T1000 (cell line): ENCODE data around the gene ZBTB33.

ENCODE experiments used
- DNase-seq: peaks from one replicate; lab custom pipeline; 2025; ENCODE audit warnings: mixed read lengths; lab: John Stamatoyannopoulos, UW

ZBTB33 gene

GRCh38 chrX:120264341-120264740 lies 13.7 kb downstream of the ZBTB33 start:
- no peak for DNase-seq

- DNase-seq, result no peak
Measured at GRCh38 chrX:120269373-120270035, 18.9 kb downstream of the ZBTB33 start.

- no peak for DNase-seq
Measured at GRCh38 chrX:120270567-120270966, 20.0 kb downstream of the ZBTB33 start.

- no peak for DNase-seq
Measured at GRCh38 chrX:120271218-120271617, 20.6 kb downstream of the ZBTB33 start.

- no peak for DNase-seq
Measured at GRCh38 chrX:120274145-120274544, 23.5 kb downstream of the ZBTB33 start.

- DNase-seq, result no peak
Measured at GRCh38 chrX:120274958-120275357, 24.3 kb downstream of the ZBTB33 start.

- no peak for DNase-seq
Measured at GRCh38 chrX:120281021-120281624, 30.5 kb downstream of the ZBTB33 start.

- DNase-seq, result no peak
Measured at GRCh38 chrX:120281761-120282160, 31.1 kb downstream of the ZBTB33 start.

GRCh38 chrX:120282697-120283096 lies 32.1 kb downstream of the ZBTB33 start:
- no peak for DNase-seq

- no peak for DNase-seq
Measured at GRCh38 chrX:120286733-120287512, 36.3 kb downstream of the ZBTB33 start.

GRCh38 chrX:120287513-120288112 lies 37.0 kb downstream of the ZBTB33 start:
- DNase-seq, result no peak

- no peak for DNase-seq
Measured at GRCh38 chrX:120290107-120290506, 39.5 kb downstream of the ZBTB33 start.

- DNase-seq, result no peak
Measured at GRCh38 chrX:120291211-120291610, 40.6 kb downstream of the ZBTB33 start.

- no peak for DNase-seq
Measured at GRCh38 chrX:120293015-120293414, 42.4 kb downstream of the ZBTB33 start.

- DNase-seq, result no peak
Measured at GRCh38 chrX:120294651-120295050, 44.0 kb downstream of the ZBTB33 start.

GRCh38 chrX:120297923-120298322 lies 47.3 kb downstream of the ZBTB33 start:
- no peak for DNase-seq

- DNase-seq, result no peak
Measured at GRCh38 chrX:120299928-120300327, 49.3 kb downstream of the ZBTB33 start.

GRCh38 chrX:120301497-120301896 lies 50.9 kb downstream of the ZBTB33 start:
- DNase-seq, result no peak

GRCh38 chrX:120301960-120302359 lies 51.3 kb downstream of the ZBTB33 start:
- no peak for DNase-seq

- DNase-seq, result no peak
Measured at GRCh38 chrX:120302434-120302833, 51.8 kb downstream of the ZBTB33 start.

GRCh38 chrX:120304256-120304655 lies 53.6 kb downstream of the ZBTB33 start:
- DNase-seq, result no peak

- no peak for DNase-seq
Measured at GRCh38 chrX:120305531-120306141, 55.0 kb downstream of the ZBTB33 start.
